Measurements from ENCODE around the gene DLX5.

Gene DLX5

GRCh38 chr7:97021747-97022490 is 2.7 kb downstream of the DLX5 start:
- TF ChIP-seq, protein P1, sequence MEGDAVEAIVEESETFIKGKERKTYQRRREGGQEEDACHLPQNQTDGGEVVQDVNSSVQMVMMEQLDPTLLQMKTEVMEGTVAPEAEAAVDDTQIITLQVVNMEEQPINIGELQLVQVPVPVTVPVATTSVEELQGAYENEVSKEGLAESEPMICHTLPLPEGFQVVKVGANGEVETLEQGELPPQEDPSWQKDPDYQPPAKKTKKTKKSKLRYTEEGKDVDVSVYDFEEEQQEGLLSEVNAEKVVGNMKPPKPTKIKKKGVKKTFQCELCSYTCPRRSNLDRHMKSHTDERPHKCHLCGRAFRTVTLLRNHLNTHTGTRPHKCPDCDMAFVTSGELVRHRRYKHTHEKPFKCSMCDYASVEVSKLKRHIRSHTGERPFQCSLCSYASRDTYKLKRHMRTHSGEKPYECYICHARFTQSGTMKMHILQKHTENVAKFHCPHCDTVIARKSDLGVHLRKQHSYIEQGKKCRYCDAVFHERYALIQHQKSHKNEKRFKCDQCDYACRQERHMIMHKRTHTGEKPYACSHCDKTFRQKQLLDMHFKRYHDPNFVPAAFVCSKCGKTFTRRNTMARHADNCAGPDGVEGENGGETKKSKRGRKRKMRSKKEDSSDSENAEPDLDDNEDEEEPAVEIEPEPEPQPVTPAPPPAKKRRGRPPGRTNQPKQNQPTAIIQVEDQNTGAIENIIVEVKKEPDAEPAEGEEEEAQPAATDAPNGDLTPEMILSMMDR (IDR thresholded peaks at IDR 0.05; ENCODE audit: insufficient read depth, low read length, missing control alignments) = no peak
- DNase-seq (ENCODE audit: low read depth, low spot score) = no peak
- no peak overlapping the region for H3K4me3 ChIP-seq (ENCODE audit: low read depth, low read length)
- POLR2A ChIA-PET = no interaction called here
- CTCF ChIA-PET = no interaction called here

DNA sequence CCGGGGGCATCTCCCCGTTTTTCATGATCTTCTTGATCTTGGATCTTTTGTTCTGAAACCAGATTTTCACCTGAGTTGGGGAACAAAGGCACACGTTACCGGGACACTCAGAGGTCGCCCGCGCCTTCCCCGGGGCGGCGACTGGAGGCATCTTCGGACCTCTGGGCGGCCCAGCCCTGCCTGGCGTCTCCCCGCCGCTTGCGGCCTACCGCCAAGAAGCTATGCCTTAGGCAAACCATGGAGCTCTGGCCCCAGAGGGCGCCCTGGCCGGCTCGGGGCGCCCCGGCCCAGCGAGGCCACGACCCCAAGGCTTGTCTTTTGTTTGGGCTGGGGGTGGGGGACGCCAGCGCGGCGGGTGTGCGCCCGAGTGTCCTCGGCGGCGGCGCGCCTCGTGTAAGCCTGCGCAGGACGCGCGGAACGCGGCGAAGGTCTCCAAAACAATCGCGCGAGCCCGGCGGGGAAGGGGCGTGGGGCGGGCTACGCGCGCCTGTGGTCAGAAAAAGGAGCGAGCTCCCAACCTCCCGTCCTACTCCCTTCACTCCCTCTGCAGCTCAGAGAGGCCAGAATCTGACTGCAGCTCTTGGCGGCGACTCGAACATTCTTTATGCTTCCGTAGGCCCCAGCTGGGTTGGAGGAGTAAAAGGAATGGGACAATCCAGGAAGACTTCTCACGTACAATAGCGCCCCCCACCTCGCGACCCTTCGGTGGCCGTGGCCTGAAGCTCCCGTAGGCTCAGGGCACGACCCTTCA is 3.5 kb downstream of the DLX5 start:
- H3K4me3 ChIP-seq (ENCODE audit: low read depth, low read length) = no peak overlapping the region
- ChIA-PET POLR2A (no interaction called here), CTCF (interaction anchor here (1.1 kb wide), 1 partner anchor 1104 kb away, joined by 3 read pairs; no protein-coding TSS in a partner anchor)
- TF ChIP-seq, protein P1 (IDR thresholded peaks at IDR 0.05; ENCODE audit: insufficient read depth, low read length, missing control alignments) = no peak
- no peak for DNase-seq (ENCODE audit: low read depth, low spot score)

- CTCF ChIA-PET = interaction anchor here (1.1 kb wide), 1 partner anchor 1103 kb away, joined by 3 read pairs; no protein-coding TSS in a partner anchor
- no peak overlapping the region for H3K4me3 ChIP-seq (ENCODE audit: low read depth, low read length)
- no peak for DNase-seq (ENCODE audit: low read depth, low spot score)
- POLR2A ChIA-PET = no interaction called here
- TF ChIP-seq, protein P1 (IDR thresholded peaks at IDR 0.05; ENCODE audit: insufficient read depth, low read length, missing control alignments) = no peak
Observed at GRCh38 chr7:97020601-97020995, 4.0 kb downstream of the DLX5 start.

DNA sequence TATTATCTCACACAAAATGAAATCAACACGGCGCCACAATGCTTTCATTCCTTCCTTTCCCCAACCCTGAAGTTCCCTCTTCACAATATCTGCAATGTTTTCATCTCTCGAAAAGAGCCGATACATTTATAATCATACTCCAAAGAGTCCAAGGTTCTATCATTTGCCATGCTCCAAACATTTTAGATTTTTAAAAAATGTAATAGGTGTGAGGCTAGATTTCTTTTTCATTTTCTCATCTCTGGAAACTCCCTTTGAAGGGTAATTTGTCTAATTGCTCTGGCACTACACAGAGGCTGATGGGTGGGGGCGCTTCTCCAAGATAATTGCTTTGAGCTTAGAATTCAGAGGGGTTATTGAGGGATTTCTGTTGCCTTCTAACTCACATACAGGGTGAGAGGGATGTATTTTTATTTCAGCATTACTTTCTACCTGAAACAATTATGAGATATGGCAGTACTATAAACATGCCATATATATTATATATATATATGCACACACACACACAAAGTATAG is 4.9 kb downstream of the DLX5 start:
- ChIA-PET POLR2A (no interaction called here), CTCF (no interaction called here)
- DNase-seq (ENCODE audit: low read depth, low spot score) = no peak
- H3K4me3 ChIP-seq (ENCODE audit: low read depth, low read length) = no peak overlapping the region
- TF ChIP-seq, protein P1 (IDR thresholded peaks at IDR 0.05; ENCODE audit: insufficient read depth, low read length, missing control alignments) = no peak

GRCh38 chr7:97018791-97019531 is 5.7 kb downstream of the DLX5 start:
- DNase-seq (ENCODE audit: low read depth, low spot score) = no peak
- no peak overlapping the region for H3K4me3 ChIP-seq (ENCODE audit: low read depth, low read length)
- TF ChIP-seq, protein P1 (IDR thresholded peaks at IDR 0.05; ENCODE audit: insufficient read depth, low read length, missing control alignments) = no peak
- ChIA-PET POLR2A (no interaction called here), CTCF (no interaction called here)

Data from AG04449 (cell line).